GM21723 (cell line): Measurements from ENCODE around the gene TKFC.

Experiments
- ATAC-seq: cut with Tn5 transposase; IDR thresholded peaks from one replicate; pipeline ENCODE4 v1.9.1; 2021; ENCODE audit warnings: mild to moderate bottlenecking, moderate library complexity; ENCODE audit not compliant: unreplicated experiment

The TKFC gene, protein sequence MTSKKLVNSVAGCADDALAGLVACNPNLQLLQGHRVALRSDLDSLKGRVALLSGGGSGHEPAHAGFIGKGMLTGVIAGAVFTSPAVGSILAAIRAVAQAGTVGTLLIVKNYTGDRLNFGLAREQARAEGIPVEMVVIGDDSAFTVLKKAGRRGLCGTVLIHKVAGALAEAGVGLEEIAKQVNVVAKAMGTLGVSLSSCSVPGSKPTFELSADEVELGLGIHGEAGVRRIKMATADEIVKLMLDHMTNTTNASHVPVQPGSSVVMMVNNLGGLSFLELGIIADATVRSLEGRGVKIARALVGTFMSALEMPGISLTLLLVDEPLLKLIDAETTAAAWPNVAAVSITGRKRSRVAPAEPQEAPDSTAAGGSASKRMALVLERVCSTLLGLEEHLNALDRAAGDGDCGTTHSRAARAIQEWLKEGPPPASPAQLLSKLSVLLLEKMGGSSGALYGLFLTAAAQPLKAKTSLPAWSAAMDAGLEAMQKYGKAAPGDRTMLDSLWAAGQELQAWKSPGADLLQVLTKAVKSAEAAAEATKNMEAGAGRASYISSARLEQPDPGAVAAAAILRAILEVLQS

DNA sequence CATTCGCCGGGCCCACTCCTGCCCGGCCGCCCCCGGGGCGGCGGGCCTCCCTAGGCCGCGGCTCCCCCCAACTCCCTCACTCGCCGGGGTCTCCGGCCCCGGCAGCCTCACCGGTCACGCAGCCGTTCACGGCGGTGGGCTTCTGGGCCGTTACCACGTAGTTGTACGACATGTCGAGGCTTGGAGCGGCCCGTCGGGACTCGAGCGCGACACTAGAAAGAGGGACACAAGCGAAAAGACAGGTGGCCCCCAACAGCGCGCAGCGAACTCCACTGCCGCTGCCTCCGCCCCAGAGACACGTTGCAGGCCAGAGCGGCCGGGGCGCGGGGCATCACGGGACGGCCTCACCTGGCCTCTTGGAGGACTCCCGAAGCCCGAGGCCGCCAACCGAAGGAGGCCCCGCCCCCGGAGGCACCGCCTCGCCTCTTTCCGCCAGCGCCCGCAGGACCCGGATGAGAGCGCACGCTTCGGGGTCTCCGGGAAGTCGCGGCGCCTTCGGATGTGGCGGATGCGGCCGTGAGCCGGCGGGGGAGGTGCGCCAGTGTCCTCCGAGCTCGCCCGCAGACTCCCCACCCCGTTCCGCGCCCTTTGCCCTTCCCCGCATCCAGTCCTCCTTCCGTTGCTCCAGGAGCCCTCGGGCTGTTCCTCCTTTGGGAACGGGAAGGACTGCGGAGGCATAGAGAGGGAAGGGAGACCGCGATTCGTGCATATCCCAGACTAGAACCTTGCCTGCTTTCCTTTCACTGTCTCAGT is at the start of gene TKFC, which contains the start of gene DDB1:
TKFC (plus strand) TSS at position 432 of the 753 bp plus-strand sequence. CDS start 1,501 bp downstream, outside the sequence.
DDB1 (minus strand) TSS at position 309 of the 753 bp plus-strand sequence; CDS start at position 172, 137 bp downstream.
- ATAC-seq, result peak; percentile 91

GRCh38 chr11:61283613-61284012 is 49.4 kb upstream of the TKFC start:
- ATAC-seq, result no peak

GRCh38 chr11:61287338-61287977 is 45.6 kb upstream of the TKFC start:
- ATAC-seq, result no peak

GRCh38 chr11:61290905-61291690 is 41.9 kb upstream of the TKFC start:
- ATAC-seq, result no peak

- no peak for ATAC-seq
Measured at GRCh38 chr11:61292356-61292755, 40.7 kb upstream of the TKFC start.

- peak; percentile 37 for ATAC-seq
Measured at GRCh38 chr11:61293867-61294716, 38.9 kb upstream of the TKFC start.

DNA sequence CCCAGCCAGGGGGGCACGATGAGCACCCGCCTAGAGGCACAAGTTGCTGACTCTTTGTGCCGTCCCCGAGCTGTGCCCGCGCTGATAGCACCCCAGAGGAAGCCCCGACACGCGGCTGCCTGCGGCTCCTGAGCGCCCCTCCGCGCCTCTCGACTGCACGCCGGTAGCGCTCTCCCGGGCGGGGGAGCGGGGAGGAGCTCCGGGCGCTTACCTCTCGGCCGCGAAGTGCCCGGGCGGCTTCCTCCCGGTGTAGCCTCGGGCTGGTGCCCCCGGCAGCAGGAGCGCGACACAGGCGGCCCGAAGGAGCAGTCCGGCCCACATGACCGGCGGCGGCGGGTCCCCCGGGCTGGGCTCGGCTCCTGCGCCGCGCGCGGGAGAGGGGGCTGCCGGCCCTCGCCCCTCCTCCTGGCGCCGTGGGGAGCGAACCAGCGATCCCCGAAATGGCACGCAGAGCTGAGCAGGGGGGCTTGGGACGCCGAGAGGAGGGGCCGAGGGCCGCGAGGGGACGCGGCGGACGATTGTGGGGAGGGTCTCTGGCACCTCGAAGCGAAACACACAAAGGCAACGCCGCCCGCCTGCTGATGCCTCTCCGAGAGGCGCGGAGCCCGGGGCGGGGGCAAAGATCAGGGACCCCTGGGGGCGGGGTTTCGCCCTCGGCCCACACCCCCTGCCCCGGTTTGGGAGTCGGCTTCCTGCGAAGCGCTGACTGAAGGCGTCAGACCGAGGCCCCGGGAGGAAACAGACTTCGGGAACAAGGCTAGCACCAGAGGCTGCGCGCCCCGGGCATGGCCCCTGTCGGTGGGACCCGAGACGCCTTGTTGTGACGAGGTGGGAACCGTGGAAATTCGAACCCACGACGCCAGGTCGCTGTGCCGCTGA is 38.1 kb upstream of the TKFC start, which contains the start of gene VWCE:
VWCE (minus strand) TSS at position 600 of the 879 bp plus-strand sequence; CDS start at position 321, 279 bp downstream.
- ATAC-seq, result peak; percentile 82

DNA sequence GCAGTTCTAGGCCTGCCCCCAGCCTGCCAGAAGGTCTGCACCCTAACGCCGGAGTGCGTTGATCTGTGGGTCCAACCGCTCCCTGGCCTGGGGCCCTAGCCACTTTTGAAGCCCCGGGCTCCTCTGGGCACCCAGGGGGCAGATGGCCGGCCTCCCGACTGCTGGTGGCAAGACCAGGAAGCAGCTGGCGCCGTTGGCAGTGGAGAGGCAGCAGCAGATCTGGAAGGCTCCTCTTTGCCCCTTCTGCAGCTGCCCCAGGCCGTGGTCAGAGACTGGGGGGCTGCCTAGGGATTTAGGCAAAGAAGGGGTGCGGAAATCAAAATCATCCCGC is 37.5 kb upstream of the TKFC start:
- ATAC-seq, result no peak

DNA sequence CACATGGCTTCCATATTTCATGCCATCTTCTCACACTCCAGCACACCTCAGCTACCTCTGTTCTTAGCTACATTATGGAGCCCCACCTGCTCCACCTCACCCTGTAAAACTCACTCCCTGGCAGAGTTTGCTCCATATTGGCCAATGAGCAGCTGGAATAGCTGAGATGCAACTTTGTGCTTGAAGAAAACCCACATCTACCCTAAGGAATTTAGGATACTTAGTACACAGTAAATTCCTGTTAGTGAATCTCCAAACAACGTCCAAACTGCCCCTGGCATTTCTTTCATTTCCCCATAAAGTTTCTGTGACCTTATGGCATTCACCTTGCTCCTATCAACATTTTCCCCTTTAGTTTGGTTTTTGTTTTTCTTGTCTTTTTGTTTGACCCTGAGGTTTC is 35.7 kb upstream of the TKFC start:
- ATAC-seq, result no peak

DNA sequence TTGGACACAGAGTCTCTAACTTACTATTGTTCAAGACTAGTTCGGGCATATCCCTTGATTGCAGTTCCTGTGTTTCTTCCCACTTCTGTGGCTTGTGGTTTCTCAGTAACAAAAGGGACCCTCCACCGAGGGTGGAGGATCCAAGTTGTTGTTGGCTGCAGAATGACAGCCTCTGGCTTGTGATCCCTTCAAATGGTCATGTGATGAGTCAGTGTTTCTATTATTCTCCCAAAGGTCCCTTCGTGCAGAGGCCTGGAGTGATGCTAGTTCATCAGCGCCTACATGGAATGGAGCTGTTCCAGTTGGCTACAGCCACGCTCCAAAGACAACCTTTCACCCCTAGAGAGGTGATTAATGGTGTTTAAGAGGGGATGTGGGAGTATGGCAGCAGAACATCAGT is 35.3 kb upstream of the TKFC start:
- no peak for ATAC-seq

GRCh38 chr11:61298663-61299244 is 34.3 kb upstream of the TKFC start:
- ATAC-seq, result no peak

- ATAC-seq, result no peak
Measured at GRCh38 chr11:61302550-61302949, 30.5 kb upstream of the TKFC start.

- no peak for ATAC-seq
Measured at GRCh38 chr11:61303725-61304124, 29.3 kb upstream of the TKFC start.

DNA sequence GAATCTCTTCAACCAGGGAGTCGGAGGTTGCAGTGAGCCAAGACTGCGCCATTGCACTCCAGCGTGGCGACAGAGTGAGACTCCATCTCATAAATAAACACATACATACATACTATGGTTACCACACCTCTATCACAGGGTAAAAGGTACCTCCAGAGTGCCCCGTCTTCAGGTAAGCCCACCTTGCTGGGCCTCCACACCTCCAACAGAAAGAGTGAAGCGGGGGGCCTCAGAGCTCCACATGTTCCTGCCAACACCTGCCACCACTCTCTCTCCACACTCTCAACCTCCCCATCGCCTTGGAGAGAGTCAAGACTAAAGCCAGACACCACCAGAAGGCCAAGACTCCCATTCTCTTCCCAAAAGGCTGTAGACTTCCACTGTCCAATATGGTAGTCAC is 27.6 kb upstream of the TKFC start:
- no peak for ATAC-seq

DNA sequence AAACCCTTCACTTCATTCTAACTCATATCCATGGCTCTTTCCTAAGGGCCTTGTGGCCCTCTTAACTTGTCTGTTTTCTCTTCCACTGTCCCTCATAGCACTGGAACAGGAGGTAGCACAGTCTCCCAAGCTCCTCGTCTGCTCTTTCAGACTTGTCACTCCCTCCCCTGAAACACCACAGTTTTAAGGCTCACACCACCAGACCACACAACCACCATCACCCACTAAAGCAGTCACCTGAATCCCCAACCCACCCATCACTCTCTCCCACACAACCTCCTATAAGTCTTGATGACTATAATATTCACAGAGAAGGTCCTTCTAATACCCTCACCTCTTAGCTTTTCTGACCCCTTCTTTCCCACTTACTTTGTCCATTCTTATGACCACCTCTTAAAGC is 26.8 kb upstream of the TKFC start:
- ATAC-seq, result no peak

- no peak for ATAC-seq
Measured at GRCh38 chr11:61307354-61307753, 25.7 kb upstream of the TKFC start.

DNA sequence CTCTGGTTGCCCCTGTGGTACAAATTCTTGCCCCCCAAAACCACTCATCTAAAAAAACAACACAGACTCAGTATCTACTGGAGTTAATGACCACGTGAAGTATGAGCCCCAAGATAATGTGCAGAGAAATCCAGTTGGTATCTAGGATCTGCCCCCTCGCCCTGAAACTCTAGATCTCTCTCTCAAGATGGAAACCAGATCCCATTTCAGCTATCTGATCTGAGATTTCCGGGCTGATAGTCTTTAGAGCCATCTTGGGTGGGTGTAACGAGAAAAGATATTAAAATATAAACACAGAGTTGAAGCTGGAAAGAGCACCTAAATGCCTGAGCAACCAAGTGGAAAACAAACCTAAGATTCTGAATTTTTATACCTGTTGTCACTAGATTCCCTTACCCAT is 23.9 kb upstream of the TKFC start:
- ATAC-seq, result no peak

GRCh38 chr11:61309739-61310138 is 23.3 kb upstream of the TKFC start:
- no peak for ATAC-seq
